GM12873 (cell line): ENCODE measurements around the gene PUSL1.

Experiments used
- TF ChIP-seq, protein P1 (sequence below): IDR thresholded peaks from 2 replicates; pipeline ENCODE4 v1.5.1; 2012; ENCODE audit warnings: low read depth, mild to moderate bottlenecking, moderate library complexity, low read length, control low read depth; ENCODE audit not compliant: insufficient read depth; ENCODE audit errors: missing control alignments

PUSL1 gene

GRCh38 chr1:1314237-1314586 lies 5.8 kb downstream of the PUSL1 start:
- TF ChIP-seq, protein P1, sequence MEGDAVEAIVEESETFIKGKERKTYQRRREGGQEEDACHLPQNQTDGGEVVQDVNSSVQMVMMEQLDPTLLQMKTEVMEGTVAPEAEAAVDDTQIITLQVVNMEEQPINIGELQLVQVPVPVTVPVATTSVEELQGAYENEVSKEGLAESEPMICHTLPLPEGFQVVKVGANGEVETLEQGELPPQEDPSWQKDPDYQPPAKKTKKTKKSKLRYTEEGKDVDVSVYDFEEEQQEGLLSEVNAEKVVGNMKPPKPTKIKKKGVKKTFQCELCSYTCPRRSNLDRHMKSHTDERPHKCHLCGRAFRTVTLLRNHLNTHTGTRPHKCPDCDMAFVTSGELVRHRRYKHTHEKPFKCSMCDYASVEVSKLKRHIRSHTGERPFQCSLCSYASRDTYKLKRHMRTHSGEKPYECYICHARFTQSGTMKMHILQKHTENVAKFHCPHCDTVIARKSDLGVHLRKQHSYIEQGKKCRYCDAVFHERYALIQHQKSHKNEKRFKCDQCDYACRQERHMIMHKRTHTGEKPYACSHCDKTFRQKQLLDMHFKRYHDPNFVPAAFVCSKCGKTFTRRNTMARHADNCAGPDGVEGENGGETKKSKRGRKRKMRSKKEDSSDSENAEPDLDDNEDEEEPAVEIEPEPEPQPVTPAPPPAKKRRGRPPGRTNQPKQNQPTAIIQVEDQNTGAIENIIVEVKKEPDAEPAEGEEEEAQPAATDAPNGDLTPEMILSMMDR: no peak

DNA sequence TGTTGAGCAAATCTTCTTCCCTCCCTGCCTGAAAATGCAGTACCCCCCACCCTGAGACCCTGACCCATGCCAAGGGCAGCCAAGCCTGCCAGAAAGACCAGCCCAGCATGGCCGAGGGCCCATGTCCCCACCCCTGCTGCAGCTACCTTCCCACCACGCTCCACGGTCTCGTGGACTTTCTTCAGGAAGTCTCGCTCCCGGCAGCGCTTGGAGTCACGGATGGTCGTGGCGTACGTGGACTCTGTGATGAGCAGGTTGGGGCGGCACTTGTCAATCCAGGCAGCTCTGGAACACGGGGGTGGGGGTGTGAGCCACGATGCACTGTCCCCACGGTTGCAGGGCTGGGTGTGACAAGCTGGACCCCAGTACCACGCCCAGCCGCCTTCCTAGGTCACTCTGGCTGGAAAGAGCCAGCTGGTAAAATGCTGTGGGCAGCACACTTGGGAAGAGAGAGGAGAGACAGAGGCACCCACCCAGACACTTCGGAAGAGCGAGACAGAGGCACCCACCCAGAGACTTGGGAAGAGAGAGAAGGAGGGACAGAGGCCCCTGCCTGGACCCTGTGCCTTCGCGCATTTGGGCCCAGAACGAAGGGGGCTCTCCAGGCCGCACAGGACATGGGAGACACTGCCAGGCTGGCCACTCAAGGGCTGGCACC lies 6.4 kb downstream of the PUSL1 start:
- TF ChIP-seq, protein P1: no peak

GRCh38 chr1:1315435-1315954 lies 7.1 kb downstream of the PUSL1 start:
- TF ChIP-seq, protein P1: no peak

- TF ChIP-seq, protein P1: no peak
These were observed 9.0 kb downstream of the PUSL1 start for GRCh38 chr1:1317420-1317819.

DNA sequence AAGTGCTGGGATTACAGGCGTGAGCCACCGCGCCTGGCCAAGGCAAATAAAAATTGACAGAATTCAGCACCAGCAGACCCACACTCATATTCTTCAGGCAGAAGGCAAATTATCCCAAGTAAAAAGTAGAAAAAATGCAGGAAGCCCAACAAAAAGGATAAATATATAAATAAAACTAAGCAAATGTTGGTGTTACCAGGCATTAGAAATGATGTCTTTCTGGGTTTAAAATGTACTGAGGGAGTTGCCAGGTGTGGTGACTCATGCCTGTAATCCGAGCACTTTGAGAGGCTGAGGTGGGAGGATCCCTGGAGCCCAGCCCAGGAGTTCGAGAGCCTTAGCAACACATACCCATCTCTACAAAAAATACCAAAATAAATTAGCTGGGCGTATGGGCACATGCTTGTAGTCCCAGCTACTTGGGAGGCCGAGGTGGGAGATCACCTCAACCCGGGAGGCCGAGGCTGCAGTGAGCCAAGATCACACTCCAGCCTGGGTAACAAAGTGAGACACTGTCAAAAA lies 9.8 kb downstream of the PUSL1 start:
- TF ChIP-seq, protein P1: no peak

DNA sequence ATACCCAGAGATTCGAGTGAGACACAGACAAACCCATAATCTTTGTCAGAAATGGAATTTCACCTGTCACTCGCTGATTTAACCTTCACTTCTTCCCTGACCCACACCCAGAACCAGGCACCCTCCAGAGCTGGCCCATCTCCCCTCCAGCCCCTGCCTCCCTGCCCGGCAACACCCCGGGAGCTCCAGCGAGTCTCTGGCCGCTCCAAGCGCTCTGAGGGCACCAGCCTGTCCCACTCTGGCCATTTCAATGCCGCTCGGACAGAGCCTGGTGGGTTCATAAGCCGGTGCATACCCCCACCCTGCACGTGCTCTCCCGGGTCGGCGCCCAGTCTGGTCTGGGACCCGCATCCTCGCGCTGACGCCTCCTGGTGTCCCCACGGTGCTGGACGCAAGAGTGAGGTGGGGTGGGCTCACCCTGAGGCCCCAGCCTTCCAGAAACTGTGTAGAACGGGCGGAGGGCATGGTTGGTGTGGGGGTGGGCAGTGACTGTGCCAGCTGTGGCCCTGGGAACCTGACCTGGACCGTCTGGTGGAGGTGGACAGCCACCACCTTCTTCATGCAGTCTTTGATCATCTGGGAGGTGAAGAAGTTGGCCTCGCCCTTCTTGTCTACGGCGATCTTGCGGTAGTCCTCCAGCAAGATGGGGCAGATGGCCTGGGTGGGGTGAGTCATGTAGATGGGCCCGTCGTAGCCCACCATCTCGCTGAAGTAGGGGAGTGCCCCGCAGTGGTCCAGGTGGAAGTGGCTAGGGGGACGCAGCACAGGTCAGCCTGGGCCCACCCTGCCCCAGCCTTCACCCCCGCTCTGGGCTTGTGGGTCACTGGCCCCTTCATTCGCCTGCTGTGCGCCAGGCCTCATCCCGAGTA lies 10.6 kb downstream of the PUSL1 start:
- TF ChIP-seq, protein P1: no peak

- TF ChIP-seq, protein P1: no peak
These were observed 11.2 kb downstream of the PUSL1 start for GRCh38 chr1:1319646-1319941.
